ENCODE results near the gene SEPTIN8.
A peak's percentile ranks its signal among the peaks of the same experiment; 100 is the strongest.

SEPTIN8 gene

GRCh38 chr5:132777209-132778069, at the start of gene SEPTIN8:
Gene SEPTIN8, minus strand, starts transcription at chr5:132777239. Its CDS starts 102 bp downstream, at chr5:132777137.
- DNase-seq (ENCODE audit: low spot score) = peak; percentile 54

DNA sequence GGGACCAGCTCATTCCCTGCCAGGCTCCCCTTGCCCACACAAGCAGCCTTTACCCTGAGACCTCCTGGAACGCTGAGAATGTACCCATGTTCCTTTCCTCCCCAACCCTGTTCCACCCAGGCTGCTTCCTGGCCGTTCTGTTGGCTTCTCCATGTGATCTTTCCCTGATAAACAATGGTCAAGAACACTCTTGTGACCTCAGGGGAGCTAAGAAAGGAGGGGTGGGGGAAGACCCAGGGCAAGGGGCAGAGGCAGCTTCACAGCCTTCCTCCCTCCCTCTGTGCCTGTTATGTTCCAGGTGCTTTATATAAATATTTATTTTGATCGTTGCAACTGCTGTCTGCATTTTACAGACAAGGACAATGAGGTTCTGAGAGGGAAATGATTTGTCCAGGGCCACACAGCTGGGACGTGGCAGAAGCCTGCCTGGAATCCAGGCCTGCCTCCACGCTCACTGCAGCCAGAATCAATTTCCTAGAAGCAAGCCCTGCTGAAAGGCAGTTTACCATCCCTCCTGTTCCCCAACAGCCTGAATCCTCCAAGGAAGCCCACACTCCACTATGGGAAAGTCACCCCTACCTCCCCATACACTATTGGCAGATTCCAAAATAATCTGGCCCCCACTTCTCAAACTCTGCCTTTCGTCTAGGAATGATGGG, 49.5 kb upstream of the SEPTIN8 start:
- DNase-seq (ENCODE audit: low spot score) = no peak

GRCh38 chr5:132825834-132826391, 48.9 kb upstream of the SEPTIN8 start:
- DNase-seq (ENCODE audit: low spot score) = no peak

DNA sequence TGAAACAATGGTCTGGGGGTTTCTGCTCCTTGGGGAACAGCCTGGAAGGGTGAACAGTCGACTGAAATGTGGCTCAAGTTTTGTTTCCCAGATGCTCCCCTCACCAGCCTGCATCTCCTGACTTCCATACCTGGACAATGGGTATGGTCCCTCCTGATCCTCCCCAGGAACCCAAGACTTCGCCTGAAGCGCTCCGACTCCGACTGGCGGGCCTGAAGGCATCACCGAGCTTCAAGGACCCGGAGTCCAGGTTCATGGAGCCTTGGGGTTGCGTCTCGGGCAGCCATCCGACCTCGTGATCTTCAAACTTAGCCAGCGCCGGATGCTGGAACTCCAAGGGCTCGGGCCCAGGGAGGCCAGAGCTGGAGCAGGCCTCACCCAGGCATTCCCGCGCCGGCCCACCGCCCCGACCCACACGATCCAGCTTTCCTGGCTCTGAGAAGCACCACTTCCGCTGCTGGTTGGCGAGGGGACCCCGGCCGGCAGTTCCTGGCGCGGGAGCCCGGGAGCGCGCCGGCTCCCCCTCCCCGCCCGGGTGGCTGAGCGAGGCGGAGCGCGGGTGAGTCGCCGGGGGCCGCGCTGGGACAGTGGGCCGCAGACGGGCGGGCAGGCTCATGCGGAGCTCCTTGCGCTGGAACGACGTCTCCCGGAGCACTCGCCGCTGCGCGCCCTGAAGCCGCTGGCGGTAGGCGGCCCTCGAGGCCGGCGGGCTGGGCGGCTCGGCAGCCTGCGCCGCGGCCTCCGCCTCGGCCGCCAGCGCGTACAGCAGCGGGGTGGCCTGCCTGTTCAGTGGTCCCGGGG, 48.2 kb upstream of the SEPTIN8 start:
- DNase-seq (ENCODE audit: low spot score) = no peak

GRCh38 chr5:132824426-132824825, 47.4 kb upstream of the SEPTIN8 start:
- no peak for DNase-seq (ENCODE audit: low spot score)

DNA sequence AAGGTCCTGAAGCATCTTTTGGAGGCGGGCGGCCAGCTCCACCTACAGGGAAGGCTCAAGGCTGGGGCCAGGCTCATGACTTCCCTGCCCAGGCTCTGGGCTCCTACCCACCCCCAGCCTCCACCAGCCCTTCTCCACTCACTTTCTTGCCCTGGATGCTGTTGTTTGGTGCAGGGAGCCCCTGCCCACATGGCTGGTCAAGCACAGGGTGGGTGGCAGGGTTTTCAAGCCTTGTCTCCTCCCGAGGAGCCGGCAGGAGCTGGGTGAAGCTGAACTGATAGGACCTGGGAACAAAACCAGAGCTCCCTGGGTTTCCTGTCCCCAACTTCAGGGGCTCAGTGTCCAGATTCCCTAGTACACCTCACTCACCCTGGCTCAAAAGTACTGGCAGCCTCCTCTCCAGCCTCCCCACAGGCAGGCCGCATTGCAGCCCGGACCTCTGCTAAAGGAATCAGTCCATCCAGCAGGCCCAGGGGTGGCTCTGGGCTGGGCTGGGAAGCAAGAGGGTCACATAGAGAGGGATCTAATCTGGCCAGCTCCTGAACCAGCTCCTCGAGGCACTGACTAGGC, 46.5 kb upstream of the SEPTIN8 start:
- DNase-seq (ENCODE audit: low spot score) = no peak

- no peak for DNase-seq (ENCODE audit: low spot score)
These were observed 45.8 kb upstream of the SEPTIN8 start for GRCh38 chr5:132822650-132823480.

DNA sequence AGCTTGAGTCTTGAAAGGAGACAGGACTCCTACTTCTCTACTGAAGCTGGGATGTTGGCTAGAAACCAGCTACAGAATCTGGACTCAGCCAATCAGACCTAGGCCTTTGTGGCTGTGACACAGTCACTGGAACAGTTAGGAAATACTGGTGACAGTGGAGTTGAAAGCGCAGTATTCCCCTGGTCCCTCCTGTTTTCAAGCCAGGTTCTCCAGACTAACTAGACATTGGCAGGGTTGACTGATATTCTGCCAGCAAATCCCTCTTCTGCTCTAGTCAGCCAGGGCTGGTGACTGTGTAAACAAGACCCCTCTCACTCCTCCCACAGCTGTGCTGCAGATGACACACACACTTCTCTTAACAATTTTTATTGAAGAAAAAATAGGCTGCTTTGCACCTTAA, 44.8 kb upstream of the SEPTIN8 start:
- DNase-seq (ENCODE audit: low spot score) = no peak

- no peak for DNase-seq (ENCODE audit: low spot score)
These were observed 44.3 kb upstream of the SEPTIN8 start for GRCh38 chr5:132821350-132821749.

DNA sequence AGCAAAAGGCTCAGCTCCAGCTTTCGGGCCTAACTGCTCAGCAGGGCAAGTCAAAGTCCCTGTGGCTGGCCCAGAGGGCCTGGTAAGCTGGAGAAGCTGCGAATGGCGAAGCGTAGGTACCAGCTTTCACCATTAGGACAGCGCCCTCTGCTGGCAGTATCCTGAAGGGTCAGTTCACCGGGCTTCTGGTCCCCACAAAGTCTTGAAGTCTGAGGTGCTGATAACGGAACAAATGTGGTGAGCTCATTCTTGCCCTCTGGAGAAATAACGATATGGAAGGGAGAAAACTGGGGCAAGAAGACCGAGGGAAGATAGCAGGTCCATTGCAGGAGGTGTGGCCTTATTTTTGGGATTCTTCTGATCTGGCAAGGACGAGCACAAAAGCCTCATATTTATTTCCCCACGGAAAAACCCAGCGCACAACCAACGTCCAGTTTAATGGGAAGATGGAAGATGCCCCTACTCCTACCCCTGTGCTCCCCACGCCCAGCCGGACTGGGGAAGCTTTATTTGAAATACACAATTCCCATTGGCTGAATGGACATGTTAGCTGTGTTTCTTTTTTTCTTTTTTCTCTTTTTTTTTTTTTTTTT, 43.2 kb upstream of the SEPTIN8 start:
- DNase-seq (ENCODE audit: low spot score) = peak; percentile 92

DNA sequence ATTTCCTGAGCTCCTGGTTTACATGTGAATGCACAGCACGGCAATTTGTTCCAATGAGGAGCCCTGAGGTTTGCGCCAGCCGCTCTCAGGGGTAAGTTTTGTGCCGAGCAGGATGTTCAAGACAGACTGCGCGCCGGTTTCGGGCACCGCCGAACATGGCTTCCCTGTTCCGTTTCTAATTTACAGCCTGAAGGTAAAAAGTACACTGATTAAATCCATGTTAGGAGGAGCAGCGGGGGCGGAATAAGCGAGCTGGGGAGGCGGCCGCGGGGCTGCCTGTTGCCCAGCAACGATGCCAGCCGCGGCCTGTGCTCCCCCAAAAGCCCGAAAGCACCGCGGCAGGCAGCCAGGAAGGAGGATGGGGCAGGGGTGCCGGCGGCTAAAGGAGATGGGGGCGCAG, 42.4 kb upstream of the SEPTIN8 start:
- DNase-seq (ENCODE audit: low spot score) = no peak

GRCh38 chr5:132817011-132817410, 40.0 kb upstream of the SEPTIN8 start:
- DNase-seq (ENCODE audit: low spot score) = no peak

- DNase-seq (ENCODE audit: low spot score) = no peak
These were observed 39.5 kb upstream of the SEPTIN8 start for GRCh38 chr5:132816554-132816953.

DNA sequence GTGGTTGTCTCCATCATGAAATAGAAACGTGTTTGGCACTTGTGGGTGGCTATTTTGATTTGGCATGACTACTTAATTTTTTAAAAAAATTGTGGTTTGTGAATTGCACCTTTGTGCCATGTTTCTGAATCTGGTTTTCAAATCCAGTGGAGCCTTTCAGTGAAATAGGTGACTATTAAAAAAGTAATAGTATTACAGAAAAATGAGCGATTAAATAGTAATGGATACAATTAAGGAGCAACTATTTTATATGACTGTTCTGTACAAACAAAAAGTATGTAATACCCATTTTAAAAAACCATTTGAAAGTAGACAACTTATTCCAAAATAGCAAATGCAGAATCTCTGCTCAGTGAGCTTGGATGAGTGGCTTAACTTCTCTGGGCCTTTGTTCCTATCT, 39.0 kb upstream of the SEPTIN8 start:
- DNase-seq (ENCODE audit: low spot score) = no peak

- no peak for DNase-seq (ENCODE audit: low spot score)
These were observed 38.4 kb upstream of the SEPTIN8 start for GRCh38 chr5:132815454-132815853.

- DNase-seq (ENCODE audit: low spot score) = no peak
These were observed 37.7 kb upstream of the SEPTIN8 start for GRCh38 chr5:132814503-132815294.

- peak; percentile 12 for DNase-seq (ENCODE audit: low spot score)
These were observed 36.8 kb upstream of the SEPTIN8 start for GRCh38 chr5:132813599-132814502.

- DNase-seq (ENCODE audit: low spot score) = peak; percentile 31
These were observed 36.0 kb upstream of the SEPTIN8 start, which contains the start of gene SOWAHA for GRCh38 chr5:132812781-132813598. Gene SOWAHA, plus strand, starts transcription at chr5:132813302. Its CDS starts 320 bp downstream, at chr5:132813622.
